ENCODE results near the gene TTC28.
"Not testable (repeated sequence)": the region's sequence is repeated elsewhere in the genome, so short reads cannot be mapped to it uniquely, and the experiment has no call there.

TTC28 gene

DNA sequence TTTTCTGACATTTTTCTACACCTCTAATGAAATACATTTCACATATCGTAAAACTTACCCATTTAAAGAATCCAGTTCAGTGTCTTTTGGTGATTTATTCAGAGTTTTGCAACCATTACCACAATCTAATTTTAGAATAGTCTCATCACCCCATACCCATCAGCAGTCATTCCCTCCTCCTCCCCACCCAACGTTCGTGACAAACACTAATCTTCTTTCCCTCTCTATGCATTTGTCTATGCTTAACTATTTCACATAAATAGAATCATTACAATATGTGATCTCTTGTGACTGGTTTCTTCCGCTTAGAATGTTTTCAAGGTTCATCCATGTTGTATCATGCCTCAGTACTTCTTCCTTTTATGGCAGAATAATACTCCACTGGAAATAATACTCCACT is 9.5 kb downstream of the TTC28 start:
- H3K27ac ChIP-seq (ENCODE audit: low read depth, low read length): no peak overlapping the region
- H3K9ac ChIP-seq (ENCODE audit: low read length): no peak overlapping the region
- H3K27me3 ChIP-seq (ENCODE audit: control insufficient read depth in 1 of 2, insufficient read depth in 2 of 2, low read length in 2 of 2): no peaks in the 10 kb centered on the region
- H3K4me3 ChIP-seq (ENCODE audit: low read depth in 1 of 2, low read length in 2 of 2): no peak overlapping the region
- no peaks in the 10 kb centered on the region for H3K9me3 ChIP-seq (ENCODE audit: low read length)
- no peaks in the 10 kb centered on the region for H3K36me3 ChIP-seq (ENCODE audit: insufficient read depth, low read length)
- no peaks in the 10 kb centered on the region for H3K4me1 ChIP-seq (ENCODE audit: insufficient read depth, low read length)

DNA sequence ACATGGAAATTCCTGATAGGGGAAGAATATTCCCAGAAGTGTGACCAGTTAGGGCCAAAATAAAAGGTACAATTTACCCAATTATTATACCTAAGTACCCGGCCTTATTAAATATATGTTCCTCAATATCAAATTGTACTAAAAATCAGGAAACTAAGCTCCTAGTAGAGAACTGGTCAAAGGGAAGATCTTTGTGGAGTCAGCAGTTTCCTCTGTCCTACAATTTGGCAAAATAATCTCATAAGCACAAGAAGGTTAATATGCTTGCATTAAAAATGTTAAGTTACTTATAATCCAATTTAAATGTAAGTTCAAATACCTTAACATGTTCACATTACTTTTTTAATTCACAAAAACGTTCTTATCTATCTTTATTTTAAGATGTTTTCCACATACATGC is 10.3 kb downstream of the TTC28 start:
- Histone ChIP-seq H3K9ac (ENCODE audit: low read length) (no peak overlapping the region), H3K4me3 (ENCODE audit: low read depth in 1 of 2, low read length in 2 of 2) (no peak overlapping the region), H3K36me3 (ENCODE audit: insufficient read depth, low read length) (no peaks in the 10 kb centered on the region), H3K27me3 (ENCODE audit: control insufficient read depth in 1 of 2, insufficient read depth in 2 of 2, low read length in 2 of 2) (no peaks in the 10 kb centered on the region), H3K27ac (ENCODE audit: low read depth, low read length) (no peak overlapping the region), H3K4me1 (ENCODE audit: insufficient read depth, low read length) (no peaks in the 10 kb centered on the region), H3K9me3 (ENCODE audit: low read length) (no peaks in the 10 kb centered on the region)

GRCh38 chr22:28663569-28663942 is 16.1 kb downstream of the TTC28 start:
- H3K4me3 ChIP-seq (ENCODE audit: low read depth in 1 of 2, low read length in 2 of 2); H3K27ac ChIP-seq (ENCODE audit: low read depth, low read length); H3K27me3 ChIP-seq (ENCODE audit: control insufficient read depth in 1 of 2, insufficient read depth in 2 of 2, low read length in 2 of 2); H3K9me3 ChIP-seq (ENCODE audit: low read length); H3K9ac ChIP-seq (ENCODE audit: low read length); H3K4me1 ChIP-seq (ENCODE audit: insufficient read depth, low read length); H3K36me3 ChIP-seq (ENCODE audit: insufficient read depth, low read length): not testable (repeated sequence)

DNA sequence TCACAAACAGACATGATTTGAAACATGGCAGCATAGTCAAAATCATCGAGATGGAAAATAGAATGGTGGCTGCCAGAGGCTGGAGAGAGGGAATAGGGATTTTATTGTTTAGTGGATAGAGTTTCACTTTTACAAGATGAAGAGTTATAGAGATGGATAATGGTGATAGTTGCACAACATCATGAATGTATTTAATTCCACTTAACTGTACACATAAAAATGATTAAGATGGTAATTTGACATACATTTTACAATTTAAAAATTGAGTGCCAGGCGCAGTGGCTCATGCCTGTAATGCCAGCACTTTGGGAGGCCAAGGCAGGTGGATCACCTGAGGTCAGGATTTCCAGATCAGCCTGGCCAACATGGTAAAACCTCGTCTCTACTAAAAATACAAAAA is 21.2 kb downstream of the TTC28 start:
- H3K27me3 ChIP-seq (ENCODE audit: control insufficient read depth in 1 of 2, insufficient read depth in 2 of 2, low read length in 2 of 2): no peaks in the 10 kb centered on the region
- no peaks in the 10 kb centered on the region for H3K4me1 ChIP-seq (ENCODE audit: insufficient read depth, low read length)
- H3K27ac ChIP-seq (ENCODE audit: low read depth, low read length): no peak overlapping the region
- no peak overlapping the region for H3K4me3 ChIP-seq (ENCODE audit: low read depth in 1 of 2, low read length in 2 of 2)
- no peak overlapping the region for H3K9ac ChIP-seq (ENCODE audit: low read length)
- H3K36me3 ChIP-seq (ENCODE audit: insufficient read depth, low read length): no peaks in the 10 kb centered on the region
- H3K9me3 ChIP-seq (ENCODE audit: low read length): no peaks in the 10 kb centered on the region

DNA sequence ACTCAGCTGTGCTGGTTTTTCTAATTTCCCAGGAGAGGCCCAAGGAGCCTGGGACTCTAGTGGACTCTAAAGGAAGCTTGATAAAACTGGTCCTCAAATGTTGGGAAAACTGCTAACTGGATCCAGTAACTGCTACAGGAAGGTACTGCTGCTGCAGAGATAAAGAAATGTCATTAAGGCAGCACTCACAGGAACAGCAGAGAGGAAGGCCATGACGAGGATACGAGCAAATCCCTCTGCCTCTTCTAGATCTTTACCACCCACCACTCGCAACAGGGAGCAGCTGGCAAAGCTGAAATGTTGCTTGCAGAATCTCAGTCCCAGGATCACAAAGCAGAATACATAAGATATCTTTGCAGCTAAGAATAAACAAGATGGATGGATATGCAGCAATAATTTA is 23.5 kb downstream of the TTC28 start:
- Histone ChIP-seq H3K27ac (ENCODE audit: low read depth, low read length) (no peak overlapping the region), H3K9ac (ENCODE audit: low read length) (no peak overlapping the region), H3K27me3 (ENCODE audit: control insufficient read depth in 1 of 2, insufficient read depth in 2 of 2, low read length in 2 of 2) (no peaks in the 10 kb centered on the region), H3K4me3 (ENCODE audit: low read depth in 1 of 2, low read length in 2 of 2) (no peak overlapping the region), H3K9me3 (ENCODE audit: low read length) (no peaks in the 10 kb centered on the region), H3K36me3 (ENCODE audit: insufficient read depth, low read length) (no peaks in the 10 kb centered on the region), H3K4me1 (ENCODE audit: insufficient read depth, low read length) (no peaks in the 10 kb centered on the region)

GRCh38 chr22:28650463-28650862 is 29.2 kb downstream of the TTC28 start:
- no peaks in the 10 kb centered on the region for H3K36me3 ChIP-seq (ENCODE audit: insufficient read depth, low read length)
- no peak overlapping the region for H3K9ac ChIP-seq (ENCODE audit: low read length)
- H3K27ac ChIP-seq (ENCODE audit: low read depth, low read length): no peak overlapping the region
- H3K9me3 ChIP-seq (ENCODE audit: low read length): no peaks in the 10 kb centered on the region
- H3K27me3 ChIP-seq (ENCODE audit: control insufficient read depth in 1 of 2, insufficient read depth in 2 of 2, low read length in 2 of 2): no peaks in the 10 kb centered on the region
- H3K4me3 ChIP-seq (ENCODE audit: low read depth in 1 of 2, low read length in 2 of 2): no peak overlapping the region
- H3K4me1 ChIP-seq (ENCODE audit: insufficient read depth, low read length): no peaks in the 10 kb centered on the region

DNA sequence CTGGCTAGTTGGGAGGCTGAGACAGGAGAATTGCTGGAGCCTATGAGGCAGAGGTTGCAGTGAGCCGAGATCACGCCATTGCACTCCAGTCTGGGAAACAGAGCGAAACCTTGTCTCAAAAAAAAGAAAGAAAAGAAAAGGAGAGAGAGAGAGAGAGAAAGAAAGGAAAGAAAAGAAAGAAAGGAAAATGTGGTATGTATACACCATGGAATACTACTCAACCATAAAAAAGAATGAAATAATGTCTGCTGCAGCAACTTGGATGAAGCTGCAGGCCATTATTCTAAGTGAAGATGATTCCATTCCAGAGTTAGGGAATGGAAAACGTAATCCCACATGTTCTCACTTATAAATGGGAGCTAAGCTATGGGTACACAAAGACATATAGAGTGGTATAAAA is 30.8 kb downstream of the TTC28 start:
- H3K27me3 ChIP-seq (ENCODE audit: control insufficient read depth in 1 of 2, insufficient read depth in 2 of 2, low read length in 2 of 2): no peaks in the 10 kb centered on the region
- H3K27ac ChIP-seq (ENCODE audit: low read depth, low read length): no peak overlapping the region
- no peaks in the 10 kb centered on the region for H3K9me3 ChIP-seq (ENCODE audit: low read length)
- no peaks in the 10 kb centered on the region for H3K36me3 ChIP-seq (ENCODE audit: insufficient read depth, low read length)
- H3K9ac ChIP-seq (ENCODE audit: low read length): no peak overlapping the region
- no peaks in the 10 kb centered on the region for H3K4me1 ChIP-seq (ENCODE audit: insufficient read depth, low read length)
- no peak overlapping the region for H3K4me3 ChIP-seq (ENCODE audit: low read depth in 1 of 2, low read length in 2 of 2)

DNA sequence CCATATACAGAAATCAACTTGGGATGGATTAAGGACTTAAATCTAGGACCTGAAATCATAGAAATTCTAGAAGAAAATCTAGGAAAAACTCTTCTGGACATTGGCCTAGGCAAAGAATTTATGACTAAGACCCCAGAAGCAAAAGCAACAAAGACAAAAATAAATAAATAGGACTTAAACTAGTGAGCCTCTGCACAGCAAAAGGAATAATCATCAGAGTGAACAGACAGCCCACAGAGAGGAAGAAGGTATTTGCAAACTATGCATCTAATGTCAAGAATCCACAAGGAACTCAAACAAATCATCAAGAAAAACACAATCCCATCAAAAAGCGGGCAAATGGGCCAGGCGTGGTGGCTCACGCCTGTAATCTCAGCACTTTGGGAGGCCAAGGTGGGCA is 32.4 kb downstream of the TTC28 start:
- no peaks in the 10 kb centered on the region for H3K9me3 ChIP-seq (ENCODE audit: low read length)
- no peak overlapping the region for H3K4me3 ChIP-seq (ENCODE audit: low read depth in 1 of 2, low read length in 2 of 2)
- H3K36me3 ChIP-seq (ENCODE audit: insufficient read depth, low read length): no peaks in the 10 kb centered on the region
- no peaks in the 10 kb centered on the region for H3K27me3 ChIP-seq (ENCODE audit: control insufficient read depth in 1 of 2, insufficient read depth in 2 of 2, low read length in 2 of 2)
- H3K4me1 ChIP-seq (ENCODE audit: insufficient read depth, low read length): no peaks in the 10 kb centered on the region
- no peak overlapping the region for H3K9ac ChIP-seq (ENCODE audit: low read length)
- H3K27ac ChIP-seq (ENCODE audit: low read depth, low read length): no peak overlapping the region

- no peak overlapping the region for H3K4me3 ChIP-seq (ENCODE audit: low read depth in 1 of 2, low read length in 2 of 2)
- no peaks in the 10 kb centered on the region for H3K9me3 ChIP-seq (ENCODE audit: low read length)
- H3K9ac ChIP-seq (ENCODE audit: low read length): no peak overlapping the region
Observed at GRCh38 chr22:28639321-28639720, 40.3 kb downstream of the TTC28 start.

DNA sequence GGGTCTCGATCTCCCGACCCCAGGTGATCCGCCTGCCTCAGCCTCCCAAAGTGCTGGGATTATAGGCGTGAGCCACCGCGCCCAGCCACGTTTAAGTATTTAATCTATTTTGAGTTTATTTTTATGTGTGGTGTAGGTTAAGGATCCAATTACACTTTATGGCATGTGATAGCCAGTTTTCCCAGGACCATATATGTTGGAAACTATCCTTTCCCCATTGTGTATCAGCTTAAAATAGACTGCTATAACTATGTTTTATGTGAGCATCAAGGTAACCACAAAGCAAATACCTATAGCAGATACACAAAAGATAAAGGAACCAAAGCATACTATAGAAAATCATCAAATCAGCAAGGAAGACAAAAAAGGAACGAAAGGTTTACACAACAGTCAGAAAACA is 42.4 kb downstream of the TTC28 start:
- H3K36me3 ChIP-seq (ENCODE audit: insufficient read depth, low read length): no peaks in the 10 kb centered on the region
- no peaks in the 10 kb centered on the region for H3K4me1 ChIP-seq (ENCODE audit: insufficient read depth, low read length)
- no peaks in the 10 kb centered on the region for H3K9me3 ChIP-seq (ENCODE audit: low read length)
- H3K9ac ChIP-seq (ENCODE audit: low read length): no peak overlapping the region
- H3K4me3 ChIP-seq (ENCODE audit: low read depth in 1 of 2, low read length in 2 of 2): no peak overlapping the region
- no peaks in the 10 kb centered on the region for H3K27me3 ChIP-seq (ENCODE audit: control insufficient read depth in 1 of 2, insufficient read depth in 2 of 2, low read length in 2 of 2)
- no peak overlapping the region for H3K27ac ChIP-seq (ENCODE audit: low read depth, low read length)

More at GRCh38 chr22:28639321-28639720, 40.3 kb downstream of the TTC28 start:
- Histone ChIP-seq H3K27me3 (ENCODE audit: control insufficient read depth in 1 of 2, insufficient read depth in 2 of 2, low read length in 2 of 2) (no peaks in the 10 kb centered on the region), H3K36me3 (ENCODE audit: insufficient read depth, low read length) (no peaks in the 10 kb centered on the region), H3K27ac (ENCODE audit: low read depth, low read length) (no peak overlapping the region), H3K4me1 (ENCODE audit: insufficient read depth, low read length) (no peaks in the 10 kb centered on the region)

GRCh38 chr22:28630177-28630574 is 49.5 kb downstream of the TTC28 start:
- no peak overlapping the region for H3K9ac ChIP-seq (ENCODE audit: low read length)
- no peak overlapping the region for H3K4me3 ChIP-seq (ENCODE audit: low read depth in 1 of 2, low read length in 2 of 2)
- H3K4me1 ChIP-seq (ENCODE audit: insufficient read depth, low read length): no peaks in the 10 kb centered on the region
- no peaks in the 10 kb centered on the region for H3K27me3 ChIP-seq (ENCODE audit: control insufficient read depth in 1 of 2, insufficient read depth in 2 of 2, low read length in 2 of 2)
- no peaks in the 10 kb centered on the region for H3K9me3 ChIP-seq (ENCODE audit: low read length)
- no peak overlapping the region for H3K27ac ChIP-seq (ENCODE audit: low read depth, low read length)
- H3K36me3 ChIP-seq (ENCODE audit: insufficient read depth, low read length): no peaks in the 10 kb centered on the region

GRCh38 chr22:28629420-28630176 is 50.0 kb downstream of the TTC28 start:
- no peaks in the 10 kb centered on the region for H3K4me1 ChIP-seq (ENCODE audit: insufficient read depth, low read length)

More at GRCh38 chr22:28629420-28630176, 50.0 kb downstream of the TTC28 start:
- H3K27me3 ChIP-seq (ENCODE audit: control insufficient read depth in 1 of 2, insufficient read depth in 2 of 2, low read length in 2 of 2): no peaks in the 10 kb centered on the region
- H3K9ac ChIP-seq (ENCODE audit: low read length): no peak overlapping the region
- no peaks in the 10 kb centered on the region for H3K36me3 ChIP-seq (ENCODE audit: insufficient read depth, low read length)
- no peak overlapping the region for H3K27ac ChIP-seq (ENCODE audit: low read depth, low read length)
- H3K9me3 ChIP-seq (ENCODE audit: low read length): no peaks in the 10 kb centered on the region
- H3K4me3 ChIP-seq (ENCODE audit: low read depth in 1 of 2, low read length in 2 of 2): no peak overlapping the region

Measured in muscle layer of colon (tissue), 2 donors.